Activated T-helper 9 cell treated with anti-CD3 and anti-CD28 coated beads, Interleukin-2, amount 50 U/mL, for 16 hours (primary cell): Measurements from ENCODE around the gene GAB2.
"Not testable (repeated sequence)": the region's sequence is repeated elsewhere in the genome, so short reads cannot be mapped to it uniquely, and the experiment has no call there.

Source experiments
- DNase-seq: peaks from one replicate; pipeline ENCODE4 v3.0.0-alpha.2; 2020; ENCODE audit warnings: low read depth

The GAB2 gene

GRCh38 chr11:78250099-78250498 lies 167.5 kb downstream of the GAB2 start:
- no peak for DNase-seq

- no peak for DNase-seq
Measured at GRCh38 chr11:78248903-78249302, 168.7 kb downstream of the GAB2 start.

GRCh38 chr11:78248191-78248590 lies 169.4 kb downstream of the GAB2 start:
- DNase-seq, result no peak

GRCh38 chr11:78244546-78245255 lies 172.9 kb downstream of the GAB2 start:
- no peak for DNase-seq

GRCh38 chr11:78244080-78244479 lies 173.5 kb downstream of the GAB2 start:
- DNase-seq, result no peak

- DNase-seq, result no peak
Measured at GRCh38 chr11:78241475-78241874, 176.1 kb downstream of the GAB2 start.

- no peak for DNase-seq
Measured at GRCh38 chr11:78239781-78240180, 177.8 kb downstream of the GAB2 start.

- no peak for DNase-seq
Measured at GRCh38 chr11:78237293-78238046, 180.2 kb downstream of the GAB2 start.

GRCh38 chr11:78234006-78234405 lies 183.6 kb downstream of the GAB2 start:
- DNase-seq, result no peak

GRCh38 chr11:78233046-78233445 lies 184.6 kb downstream of the GAB2 start:
- DNase-seq, result not testable (repeated sequence)

GRCh38 chr11:78231962-78232501 lies 185.6 kb downstream of the GAB2 start:
- DNase-seq, result no peak

GRCh38 chr11:78230161-78230877 lies 187.3 kb downstream of the GAB2 start:
- DNase-seq, result no peak

- DNase-seq, result no peak
Measured at GRCh38 chr11:78229106-78229505, 188.5 kb downstream of the GAB2 start.

- no peak for DNase-seq
Measured at GRCh38 chr11:78228467-78228866, 189.2 kb downstream of the GAB2 start.

- DNase-seq, result no peak
Measured at GRCh38 chr11:78227921-78228320, 189.7 kb downstream of the GAB2 start.

GRCh38 chr11:78226684-78227680 lies 190.6 kb downstream of the GAB2 start:
- DNase-seq, result no peak

- DNase-seq, result no peak
Measured at GRCh38 chr11:78224906-78225420, 192.7 kb downstream of the GAB2 start.

GRCh38 chr11:78224506-78224905 lies 193.1 kb downstream of the GAB2 start:
- DNase-seq, result no peak

- DNase-seq, result no peak
Measured at GRCh38 chr11:78223320-78223954, 194.2 kb downstream of the GAB2 start.

GRCh38 chr11:78222726-78223125 lies 194.9 kb downstream of the GAB2 start:
- DNase-seq, result not testable (repeated sequence)
